Nephron progenitor cell (in vitro differentiated cells): ENCODE results near the gene RASL10B.
"Not testable (repeated sequence)": the region's sequence is repeated elsewhere in the genome, so short reads cannot be mapped to it uniquely, and the experiment has no call there.

Source experiments
- DNase-seq: peaks from one replicate; pipeline ENCODE4 v3.0.0; 2021
- H3K27ac Mint-ChIP-seq: 2 replicates; pipeline ENCODE4 v1.8.0; 2021; ENCODE audit warnings: mild to moderate bottlenecking, moderate library complexity, mixed read lengths
- H3K27me3 Mint-ChIP-seq: 2 replicates; pipeline ENCODE4 v1.8.0; 2021; ENCODE audit warnings: mild to moderate bottlenecking, low read depth, mixed read lengths; ENCODE audit not compliant: poor library complexity
- H3K36me3 Mint-ChIP-seq: 2 replicates; pipeline ENCODE4 v1.8.0; 2021; ENCODE audit warnings: low read depth, mixed read lengths
- H3K4me1 Mint-ChIP-seq: 2 replicates; pipeline ENCODE4 v1.8.0; 2021; ENCODE audit warnings: mixed read lengths
- H3K4me3 Mint-ChIP-seq: 2 replicates; pipeline ENCODE4 v1.8.0; 2021; ENCODE audit warnings: mild to moderate bottlenecking, moderate library complexity, mixed read lengths
- H3K9me3 Mint-ChIP-seq: 2 replicates; pipeline ENCODE4 v1.8.0; 2021; ENCODE audit warnings: mild to moderate bottlenecking, moderate library complexity, mixed read lengths
- TF ChIP-seq, protein P1 (sequence below): fragments of 200-600 bp; sonication (generic); IDR thresholded peaks from 2 replicates; pipeline ENCODE4 v1.5.0; 2021; ENCODE audit warnings: antibody characterized with exemption

RASL10B gene

DNA sequence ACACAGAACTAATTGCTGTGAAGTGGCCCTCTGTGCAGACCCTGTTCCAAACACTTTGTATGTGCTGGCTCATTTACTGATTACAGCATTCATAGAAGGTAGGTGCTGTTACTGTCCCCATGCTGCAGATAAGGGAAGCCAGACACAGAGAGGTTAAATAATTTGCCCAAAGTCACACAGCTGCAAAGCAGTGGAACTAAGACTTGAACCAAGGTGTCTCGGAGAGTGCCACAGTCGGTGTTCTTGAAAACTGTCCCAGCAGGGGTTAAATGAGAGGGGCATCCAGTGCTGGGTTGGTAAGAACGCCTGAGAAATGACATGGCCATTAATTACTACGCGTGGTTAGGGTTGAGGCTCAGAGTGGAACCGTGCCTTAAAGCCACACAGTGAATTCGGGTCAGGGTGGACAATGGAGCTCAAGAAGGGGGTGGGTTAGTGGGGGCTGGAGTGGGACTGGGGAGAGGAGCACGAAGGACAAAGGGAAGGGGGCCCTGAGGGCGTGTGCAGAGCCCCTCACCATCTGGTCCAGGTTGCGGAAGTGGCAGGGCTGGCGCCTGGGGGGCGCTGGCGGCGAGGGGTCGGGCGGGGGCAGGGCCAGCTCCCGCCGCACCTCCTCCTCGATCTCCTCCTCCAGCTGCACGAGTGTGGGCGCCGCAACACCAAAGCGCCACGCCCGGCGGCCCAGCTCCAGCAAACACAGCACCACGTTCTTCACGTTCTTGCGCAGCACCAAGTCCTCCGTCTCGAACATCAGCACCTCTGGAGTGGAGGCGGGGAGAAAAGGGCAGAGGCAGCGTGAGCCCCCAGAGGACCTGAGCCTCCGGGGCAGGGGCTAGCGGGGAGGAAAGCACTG, 18.3 kb downstream of the RASL10B start:
- TF ChIP-seq, protein P1, sequence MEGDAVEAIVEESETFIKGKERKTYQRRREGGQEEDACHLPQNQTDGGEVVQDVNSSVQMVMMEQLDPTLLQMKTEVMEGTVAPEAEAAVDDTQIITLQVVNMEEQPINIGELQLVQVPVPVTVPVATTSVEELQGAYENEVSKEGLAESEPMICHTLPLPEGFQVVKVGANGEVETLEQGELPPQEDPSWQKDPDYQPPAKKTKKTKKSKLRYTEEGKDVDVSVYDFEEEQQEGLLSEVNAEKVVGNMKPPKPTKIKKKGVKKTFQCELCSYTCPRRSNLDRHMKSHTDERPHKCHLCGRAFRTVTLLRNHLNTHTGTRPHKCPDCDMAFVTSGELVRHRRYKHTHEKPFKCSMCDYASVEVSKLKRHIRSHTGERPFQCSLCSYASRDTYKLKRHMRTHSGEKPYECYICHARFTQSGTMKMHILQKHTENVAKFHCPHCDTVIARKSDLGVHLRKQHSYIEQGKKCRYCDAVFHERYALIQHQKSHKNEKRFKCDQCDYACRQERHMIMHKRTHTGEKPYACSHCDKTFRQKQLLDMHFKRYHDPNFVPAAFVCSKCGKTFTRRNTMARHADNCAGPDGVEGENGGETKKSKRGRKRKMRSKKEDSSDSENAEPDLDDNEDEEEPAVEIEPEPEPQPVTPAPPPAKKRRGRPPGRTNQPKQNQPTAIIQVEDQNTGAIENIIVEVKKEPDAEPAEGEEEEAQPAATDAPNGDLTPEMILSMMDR: no peak
- peak; percentile 44 for DNase-seq
- H3K27me3 Mint-ChIP-seq: peaks cover 47% of the 10 kb centered on the region
- H3K4me1 Mint-ChIP-seq: peaks cover 35% of the 10 kb centered on the region
- H3K36me3 Mint-ChIP-seq: no peaks in the 10 kb centered on the region
- no peak overlapping the region for H3K27ac Mint-ChIP-seq
- peak overlapping the region; percentile 71 for H3K4me3 Mint-ChIP-seq
- no peaks in the 10 kb centered on the region for H3K9me3 Mint-ChIP-seq

DNA sequence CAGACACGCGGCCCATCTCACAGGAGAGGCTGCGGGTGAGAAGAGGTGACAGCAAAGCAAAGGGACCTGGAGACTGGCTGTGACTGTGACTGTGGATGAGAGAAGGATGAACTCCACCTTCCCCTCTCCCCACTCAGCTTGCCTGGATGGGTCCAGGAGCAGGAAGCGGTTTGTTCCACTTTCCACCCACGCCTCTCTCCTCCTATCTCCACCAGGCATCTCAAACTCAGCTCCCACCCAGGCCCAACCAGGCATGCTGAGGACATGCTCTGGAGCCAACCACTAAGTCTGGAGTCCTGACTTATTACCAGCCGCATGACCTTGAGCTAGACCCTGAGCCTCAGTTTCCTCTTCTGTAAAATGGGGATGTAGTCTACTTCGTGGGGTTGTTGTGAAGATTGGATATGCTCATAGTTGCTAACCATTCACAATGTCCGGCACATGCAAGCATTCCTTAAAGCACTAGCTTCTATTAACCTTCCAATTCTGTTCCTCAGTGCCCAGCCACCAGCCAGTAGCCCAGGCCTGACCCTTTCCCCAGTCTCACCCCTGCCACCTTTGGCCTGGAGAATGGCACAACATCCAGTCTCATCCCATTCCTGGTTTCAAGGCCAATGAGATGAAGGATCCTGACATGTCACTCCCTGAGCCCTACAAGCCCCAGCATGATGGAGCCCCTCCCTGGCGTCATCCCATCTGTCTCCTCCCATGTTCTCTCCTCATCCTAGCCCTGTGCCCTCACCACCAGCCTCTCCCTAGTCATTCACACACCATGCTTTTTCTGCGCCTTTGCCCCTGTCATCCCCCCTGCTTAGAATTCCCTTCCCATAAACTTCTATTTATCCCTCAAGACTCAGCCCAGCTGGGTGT, 19.3 kb downstream of the RASL10B start:
- TF ChIP-seq, protein P1: no peak
- Mint-ChIP-seq H3K36me3 (no peaks in the 10 kb centered on the region), H3K4me3 (peak overlapping the region; percentile 71), H3K4me1 (peaks cover 35% of the 10 kb centered on the region), H3K27me3 (peaks cover 49% of the 10 kb centered on the region), H3K27ac (no peak overlapping the region), H3K9me3 (no peaks in the 10 kb centered on the region)
- DNase-seq: no peak

DNA sequence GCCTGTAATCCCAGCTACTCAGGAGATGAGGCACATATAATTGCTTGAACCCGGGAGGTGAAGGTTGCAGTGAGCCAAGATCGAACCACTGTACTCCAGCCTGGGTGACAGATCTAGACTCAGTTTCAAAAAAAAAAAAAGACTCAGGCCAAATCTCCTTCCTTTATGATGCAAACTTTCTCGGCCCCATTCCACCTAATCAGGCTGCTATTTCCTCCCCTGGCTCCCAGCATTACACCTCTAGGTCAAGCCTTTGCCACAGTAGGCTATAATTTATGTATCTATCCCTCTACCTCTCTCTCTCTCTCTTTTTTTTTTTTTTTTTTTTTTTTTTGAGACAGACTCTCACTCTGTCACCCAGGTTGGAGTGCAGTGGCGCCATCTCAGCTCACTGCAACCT, 20.1 kb downstream of the RASL10B start:
- not testable (repeated sequence) for H3K9me3 Mint-ChIP-seq, H3K4me3 Mint-ChIP-seq
- H3K27me3 Mint-ChIP-seq: peaks cover 52% of the 10 kb centered on the region

DNA sequence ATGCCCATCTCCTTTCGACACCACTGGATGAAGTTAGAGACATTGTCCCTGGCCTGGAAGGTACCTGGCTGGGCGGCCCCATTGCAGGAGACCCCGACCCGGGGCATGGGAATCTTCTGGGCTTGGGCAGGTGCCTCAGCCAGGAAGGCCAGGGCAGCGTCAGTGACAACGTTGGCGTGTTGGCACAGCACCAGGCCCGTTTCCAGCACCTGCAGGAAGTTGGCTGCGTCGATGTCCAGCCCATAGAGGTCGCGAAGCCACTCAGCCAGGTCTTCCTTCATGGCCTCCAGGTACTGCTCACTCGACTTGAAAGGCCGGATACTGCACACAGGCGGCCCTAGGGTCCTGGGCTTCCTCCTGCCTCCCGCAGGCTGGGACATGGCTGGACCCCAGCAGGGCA, 21.0 kb downstream of the RASL10B start:
- peaks cover 35% of the 10 kb centered on the region for H3K4me1 Mint-ChIP-seq
- no peaks in the 10 kb centered on the region for H3K36me3 Mint-ChIP-seq
- H3K4me3 Mint-ChIP-seq: no peak overlapping the region
- TF ChIP-seq, protein P1: no peak
- no peak for DNase-seq
- peaks cover 52% of the 10 kb centered on the region for H3K27me3 Mint-ChIP-seq
- H3K9me3 Mint-ChIP-seq: no peaks in the 10 kb centered on the region
- no peak overlapping the region for H3K27ac Mint-ChIP-seq

More for the DNA sequence above, 20.1 kb downstream of the RASL10B start:
- not testable (repeated sequence) for DNase-seq, H3K36me3 Mint-ChIP-seq, H3K27ac Mint-ChIP-seq
- H3K4me1 Mint-ChIP-seq: peaks cover 35% of the 10 kb centered on the region

DNA sequence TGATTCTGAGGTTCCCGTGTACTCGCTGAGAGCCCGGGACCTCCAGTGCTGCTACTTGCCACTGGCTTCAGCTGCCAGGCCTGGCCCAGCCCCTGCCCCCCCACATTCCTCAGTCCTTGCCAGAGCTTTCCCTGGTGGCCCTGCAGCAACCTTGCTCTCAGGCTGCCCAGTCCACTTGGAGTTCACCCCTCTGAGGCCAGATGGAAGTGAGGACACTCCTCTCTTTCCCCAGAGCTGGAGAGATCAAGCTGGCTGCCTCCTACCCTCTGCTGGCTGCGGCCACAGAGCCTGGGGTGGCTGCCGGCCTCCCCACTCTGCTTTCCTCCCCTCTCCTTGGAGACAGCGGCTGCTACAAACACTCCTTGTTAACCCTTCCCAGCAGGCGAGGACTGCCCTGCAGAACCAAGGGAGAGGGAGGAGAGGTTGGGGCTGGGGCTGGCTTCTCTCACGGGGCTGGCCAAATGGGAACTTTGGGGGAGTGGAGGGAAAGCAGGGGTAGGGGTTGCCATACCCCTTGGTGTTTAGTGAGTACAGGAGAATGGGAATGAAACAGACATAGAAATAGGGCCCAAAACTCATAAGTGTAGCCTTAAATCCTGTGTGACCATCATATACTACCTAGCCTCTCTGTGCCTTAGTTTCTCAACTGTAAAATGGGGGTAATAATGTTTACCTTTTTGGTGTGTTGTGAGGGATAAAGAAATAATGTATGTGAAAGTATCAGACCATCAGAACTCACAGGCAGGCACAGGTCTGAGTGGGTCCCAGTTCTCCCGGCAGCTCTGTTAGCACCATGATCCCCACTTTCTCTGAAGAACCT, 21.7 kb downstream of the RASL10B start, which contains the start of gene GAS2L2:
Gene GAS2L2 (minus strand): TSS at position 295 of the 820 bp plus-strand sequence. CDS start 389 bp downstream, outside the sequence.
- H3K36me3 Mint-ChIP-seq: no peaks in the 10 kb centered on the region
- H3K9me3 Mint-ChIP-seq: no peaks in the 10 kb centered on the region
- peaks cover 50% of the 10 kb centered on the region for H3K27me3 Mint-ChIP-seq
- H3K4me1 Mint-ChIP-seq: peaks cover 35% of the 10 kb centered on the region
- no peak for DNase-seq
- H3K27ac Mint-ChIP-seq: no peak within 1 kb of the TSS
- no peak within 1 kb of the TSS for H3K4me3 Mint-ChIP-seq
- TF ChIP-seq, protein P1: no peak
